ENCODE results near the gene HJURP.

HJURP gene

DNA sequence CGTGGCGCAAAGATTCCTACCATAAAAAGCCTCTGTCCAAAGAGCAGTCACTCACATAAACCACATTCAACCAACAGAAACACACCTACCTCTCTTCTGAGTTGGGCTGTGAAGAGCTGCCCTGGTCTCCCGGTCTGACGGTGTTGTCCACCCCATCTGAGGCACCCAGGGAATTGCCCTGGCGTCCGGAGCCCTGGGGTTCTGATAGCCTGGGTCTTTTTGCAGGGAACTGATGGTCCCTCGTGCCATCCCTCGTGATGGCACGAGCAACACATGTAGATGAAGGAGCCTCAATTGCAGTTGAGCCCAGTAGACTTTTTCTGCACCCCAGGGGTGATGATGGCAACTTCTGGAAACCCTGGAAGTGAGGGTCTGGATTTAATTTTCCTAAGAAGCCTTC, 13.8 kb downstream of the HJURP start:
- no peak overlapping the region for H3K4me3 ChIP-seq (replicated peaks; ENCODE audit: low read depth, low read length)
- H3K27me3 ChIP-seq (replicated peaks; ENCODE audit: control insufficient read depth, insufficient read depth, low read length): no peaks in the 10 kb centered on the region
- DNase-seq (ENCODE audit: extremely low read depth, insufficient read length): no peak
- H3K36me3 ChIP-seq (ENCODE audit: control insufficient read depth, insufficient read depth, low read length): peaks cover 46% of the 10 kb centered on the region
- TF ChIP-seq, protein P1, sequence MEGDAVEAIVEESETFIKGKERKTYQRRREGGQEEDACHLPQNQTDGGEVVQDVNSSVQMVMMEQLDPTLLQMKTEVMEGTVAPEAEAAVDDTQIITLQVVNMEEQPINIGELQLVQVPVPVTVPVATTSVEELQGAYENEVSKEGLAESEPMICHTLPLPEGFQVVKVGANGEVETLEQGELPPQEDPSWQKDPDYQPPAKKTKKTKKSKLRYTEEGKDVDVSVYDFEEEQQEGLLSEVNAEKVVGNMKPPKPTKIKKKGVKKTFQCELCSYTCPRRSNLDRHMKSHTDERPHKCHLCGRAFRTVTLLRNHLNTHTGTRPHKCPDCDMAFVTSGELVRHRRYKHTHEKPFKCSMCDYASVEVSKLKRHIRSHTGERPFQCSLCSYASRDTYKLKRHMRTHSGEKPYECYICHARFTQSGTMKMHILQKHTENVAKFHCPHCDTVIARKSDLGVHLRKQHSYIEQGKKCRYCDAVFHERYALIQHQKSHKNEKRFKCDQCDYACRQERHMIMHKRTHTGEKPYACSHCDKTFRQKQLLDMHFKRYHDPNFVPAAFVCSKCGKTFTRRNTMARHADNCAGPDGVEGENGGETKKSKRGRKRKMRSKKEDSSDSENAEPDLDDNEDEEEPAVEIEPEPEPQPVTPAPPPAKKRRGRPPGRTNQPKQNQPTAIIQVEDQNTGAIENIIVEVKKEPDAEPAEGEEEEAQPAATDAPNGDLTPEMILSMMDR (IDR thresholded peaks at IDR 0.05; ENCODE audit: insufficient read depth, low read length, poor library complexity, severe bottlenecking): no peak

- H3K27me3 ChIP-seq (replicated peaks; ENCODE audit: control insufficient read depth, insufficient read depth, low read length): no peaks in the 10 kb centered on the region
- peaks cover 46% of the 10 kb centered on the region for H3K36me3 ChIP-seq (ENCODE audit: control insufficient read depth, insufficient read depth, low read length)
- H3K4me3 ChIP-seq (replicated peaks; ENCODE audit: low read depth, low read length): no peak overlapping the region
- no peak for DNase-seq (ENCODE audit: extremely low read depth, insufficient read length)
- TF ChIP-seq, protein P1 (IDR thresholded peaks at IDR 0.05; ENCODE audit: insufficient read depth, low read length, poor library complexity, severe bottlenecking): no peak
These were observed 14.9 kb downstream of the HJURP start for GRCh38 chr2:233839447-233839820.

DNA sequence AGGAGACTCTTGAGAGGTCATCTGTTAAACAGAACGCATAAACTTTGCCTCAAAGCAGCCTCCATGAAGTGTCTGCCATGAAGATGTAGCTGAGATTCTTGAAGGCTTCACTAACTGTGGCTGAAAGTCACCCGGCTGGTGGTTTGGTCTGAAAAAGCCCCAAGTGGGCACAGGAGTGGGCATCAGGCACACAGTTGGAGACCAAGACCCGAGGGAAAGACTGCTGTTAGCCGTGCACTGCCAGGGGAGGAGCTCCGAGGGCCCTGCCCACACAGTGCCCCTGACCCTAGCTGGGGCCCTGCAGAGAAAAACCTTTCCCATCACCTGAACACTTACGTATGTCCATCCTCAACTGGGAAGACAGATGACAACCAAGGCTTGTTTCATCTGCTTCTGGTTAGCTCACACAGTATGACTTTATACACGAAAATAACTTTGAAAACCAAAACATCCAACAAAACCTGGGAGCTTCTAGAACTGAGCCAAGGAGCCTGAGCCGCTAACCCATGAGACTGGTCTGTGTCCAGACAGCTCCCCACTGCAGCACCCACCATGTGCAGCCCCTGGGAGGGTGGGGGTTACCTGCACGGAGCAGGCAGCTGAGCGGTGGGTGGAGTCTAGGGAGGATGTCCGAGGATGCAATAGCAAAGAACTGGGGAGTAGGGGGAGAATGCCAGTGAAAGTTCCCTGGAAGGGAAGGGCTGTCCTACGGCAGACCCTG, 15.4 kb downstream of the HJURP start:
- no peak for DNase-seq (ENCODE audit: extremely low read depth, insufficient read length)
- H3K4me3 ChIP-seq (replicated peaks; ENCODE audit: low read depth, low read length): no peak overlapping the region

GRCh38 chr2:233838251-233838650, 16.1 kb downstream of the HJURP start:
- DNase-seq (ENCODE audit: extremely low read depth, insufficient read length): no peak
- TF ChIP-seq, protein P1 (IDR thresholded peaks at IDR 0.05; ENCODE audit: insufficient read depth, low read length, poor library complexity, severe bottlenecking): no peak
- H3K36me3 ChIP-seq (ENCODE audit: control insufficient read depth, insufficient read depth, low read length): peaks cover 36% of the 10 kb centered on the region
- H3K27me3 ChIP-seq (replicated peaks; ENCODE audit: control insufficient read depth, insufficient read depth, low read length): no peaks in the 10 kb centered on the region
- no peak overlapping the region for H3K4me3 ChIP-seq (replicated peaks; ENCODE audit: low read depth, low read length)

More for the DNA sequence above, 15.4 kb downstream of the HJURP start:
- TF ChIP-seq, protein P1 (IDR thresholded peaks at IDR 0.05; ENCODE audit: insufficient read depth, low read length, poor library complexity, severe bottlenecking): no peak
- Histone ChIP-seq H3K27me3 (replicated peaks; ENCODE audit: control insufficient read depth, insufficient read depth, low read length) (no peaks in the 10 kb centered on the region), H3K36me3 (ENCODE audit: control insufficient read depth, insufficient read depth, low read length) (peaks cover 41% of the 10 kb centered on the region)

GRCh38 chr2:233837694-233838229, 16.6 kb downstream of the HJURP start:
- DNase-seq (ENCODE audit: extremely low read depth, insufficient read length): no peak
- H3K4me3 ChIP-seq (replicated peaks; ENCODE audit: low read depth, low read length): no peak overlapping the region
- H3K27me3 ChIP-seq (replicated peaks; ENCODE audit: control insufficient read depth, insufficient read depth, low read length): no peaks in the 10 kb centered on the region
- peaks cover 33% of the 10 kb centered on the region for H3K36me3 ChIP-seq (ENCODE audit: control insufficient read depth, insufficient read depth, low read length)
- TF ChIP-seq, protein P1 (IDR thresholded peaks at IDR 0.05; ENCODE audit: insufficient read depth, low read length, poor library complexity, severe bottlenecking): no peak

All from GM06990 (cell line).